Measurements from ENCODE around the gene NAA80.

The NAA80 gene, protein sequence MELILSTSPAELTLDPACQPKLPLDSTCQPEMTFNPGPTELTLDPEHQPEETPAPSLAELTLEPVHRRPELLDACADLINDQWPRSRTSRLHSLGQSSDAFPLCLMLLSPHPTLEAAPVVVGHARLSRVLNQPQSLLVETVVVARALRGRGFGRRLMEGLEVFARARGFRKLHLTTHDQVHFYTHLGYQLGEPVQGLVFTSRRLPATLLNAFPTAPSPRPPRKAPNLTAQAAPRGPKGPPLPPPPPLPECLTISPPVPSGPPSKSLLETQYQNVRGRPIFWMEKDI

GRCh38 chr3:50298836-50299637 lies at the start of gene NAA80, which contains the start of gene HYAL3:
NAA80 (minus strand) TSS chr3:50299405; CDS start chr3:50297463, 1,942 bp downstream.
HYAL3 (minus strand) TSS chr3:50299405; CDS start chr3:50295602, 3,803 bp downstream.
- Histone ChIP-seq H3K36me3 (ENCODE audit: insufficient read depth, low read length) (no peaks in the 10 kb centered on the region), H3K4me3 (ENCODE audit: low read length, poor library complexity, severe bottlenecking) (peak within 1 kb of the TSS; percentile 78), H3K4me2 (ENCODE audit: low read depth, low read length, poor library complexity, severe bottlenecking) (peak within 1 kb of the TSS; percentile 98), H3F3A (ENCODE audit: low read depth) (no peaks in the 10 kb centered on the region), H3K79me2 (ENCODE audit: insufficient read depth, low read length) (peaks cover 19% of the 10 kb centered on the region; the same call in 1 of the 2 replicates), H4K20me1 (ENCODE audit: insufficient read depth, low read length, poor library complexity, severe bottlenecking) (peaks cover 3% of the 10 kb centered on the region), H3K9ac (ENCODE audit: low read depth, low read length, poor library complexity, severe bottlenecking) (peak within 1 kb of the TSS; percentile 82), H3K9me3 (ENCODE audit: insufficient read depth, low read depth, low read length) (no peaks in the 10 kb centered on the region), H3K4me1 (ENCODE audit: insufficient read depth, low read length, poor library complexity, severe bottlenecking) (peaks cover 17% of the 10 kb centered on the region), H2AFZ (ENCODE audit: low read length) (peak within 1 kb of the TSS; percentile 92), H3K27me3 (ENCODE audit: insufficient read depth, low read length, poor library complexity, severe bottlenecking) (no peaks in the 10 kb centered on the region), H3K9me2 (replicated peaks; ENCODE audit: low read depth, low read length) (no peaks in the 10 kb centered on the region)
- TF ChIP-seq EZH2phosphoT487 (IDR thresholded peaks at IDR 0.05; ENCODE audit: borderline replicate concordance) = no peak
- peak; percentile 48 for TF ChIP-seq CTCF (conservative IDR thresholded peaks at IDR 0.05; ENCODE audit: low read length)

DNA sequence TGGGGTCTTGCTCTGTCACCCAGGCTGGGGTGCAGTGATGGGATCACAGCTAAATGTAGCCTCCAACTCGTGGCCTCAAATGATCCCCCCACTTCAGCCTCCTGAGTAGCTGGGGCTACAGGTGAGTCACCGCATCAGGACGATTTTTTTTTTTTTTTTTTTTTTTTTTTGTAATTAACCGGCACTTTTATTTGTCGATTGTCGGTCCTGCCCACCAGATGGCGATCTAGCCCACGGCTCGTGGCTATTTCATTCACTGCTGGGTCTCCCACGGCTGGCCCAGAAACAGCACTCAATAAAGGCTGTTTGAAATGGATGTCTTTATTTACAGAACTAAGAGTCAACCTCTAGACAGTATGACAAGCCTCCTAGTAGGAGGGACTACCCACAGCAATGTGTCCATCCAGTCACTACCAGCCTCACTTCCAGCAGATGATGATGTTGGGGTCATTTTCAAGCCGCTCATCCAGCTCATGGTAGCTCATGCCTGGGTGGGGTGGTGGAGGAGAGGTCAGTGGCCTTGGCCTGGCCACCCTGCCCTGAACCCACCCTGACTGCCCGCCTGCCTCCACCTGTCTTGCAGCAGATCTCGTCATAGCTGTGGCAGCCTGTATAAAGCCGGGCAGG lies 48.1 kb upstream of the NAA80 start:
- no peaks in the 10 kb centered on the region for H3K27me3 ChIP-seq (ENCODE audit: insufficient read depth, low read length, poor library complexity, severe bottlenecking)
- TF ChIP-seq CTCF (conservative IDR thresholded peaks at IDR 0.05; ENCODE audit: low read length) = peak; percentile 67
- no peak for TF ChIP-seq EZH2phosphoT487 (IDR thresholded peaks at IDR 0.05; ENCODE audit: borderline replicate concordance)
- peaks cover 2% of the 10 kb centered on the region; the same call in 1 of the 2 replicates for H3F3A ChIP-seq (ENCODE audit: low read depth)
- H3K4me1 ChIP-seq (ENCODE audit: insufficient read depth, low read length, poor library complexity, severe bottlenecking) = peaks cover 45% of the 10 kb centered on the region
- H3K36me3 ChIP-seq (ENCODE audit: insufficient read depth, low read length) = peaks cover 7% of the 10 kb centered on the region; the same call in 1 of the 2 replicates
- H2AFZ ChIP-seq (ENCODE audit: low read length) = no peak overlapping the region
- no peak overlapping the region for H3K4me3 ChIP-seq (ENCODE audit: low read length, poor library complexity, severe bottlenecking)
- H3K9me2 ChIP-seq (replicated peaks; ENCODE audit: low read depth, low read length) = no peaks in the 10 kb centered on the region
- H4K20me1 ChIP-seq (ENCODE audit: insufficient read depth, low read length, poor library complexity, severe bottlenecking) = peaks cover 5% of the 10 kb centered on the region
- H3K4me2 ChIP-seq (ENCODE audit: low read depth, low read length, poor library complexity, severe bottlenecking) = peak overlapping the region; percentile 20
- peaks cover 41% of the 10 kb centered on the region for H3K79me2 ChIP-seq (ENCODE audit: insufficient read depth, low read length)
- no peaks in the 10 kb centered on the region for H3K9me3 ChIP-seq (ENCODE audit: insufficient read depth, low read depth, low read length)
- H3K9ac ChIP-seq (ENCODE audit: low read depth, low read length, poor library complexity, severe bottlenecking) = no peak overlapping the region

DNA sequence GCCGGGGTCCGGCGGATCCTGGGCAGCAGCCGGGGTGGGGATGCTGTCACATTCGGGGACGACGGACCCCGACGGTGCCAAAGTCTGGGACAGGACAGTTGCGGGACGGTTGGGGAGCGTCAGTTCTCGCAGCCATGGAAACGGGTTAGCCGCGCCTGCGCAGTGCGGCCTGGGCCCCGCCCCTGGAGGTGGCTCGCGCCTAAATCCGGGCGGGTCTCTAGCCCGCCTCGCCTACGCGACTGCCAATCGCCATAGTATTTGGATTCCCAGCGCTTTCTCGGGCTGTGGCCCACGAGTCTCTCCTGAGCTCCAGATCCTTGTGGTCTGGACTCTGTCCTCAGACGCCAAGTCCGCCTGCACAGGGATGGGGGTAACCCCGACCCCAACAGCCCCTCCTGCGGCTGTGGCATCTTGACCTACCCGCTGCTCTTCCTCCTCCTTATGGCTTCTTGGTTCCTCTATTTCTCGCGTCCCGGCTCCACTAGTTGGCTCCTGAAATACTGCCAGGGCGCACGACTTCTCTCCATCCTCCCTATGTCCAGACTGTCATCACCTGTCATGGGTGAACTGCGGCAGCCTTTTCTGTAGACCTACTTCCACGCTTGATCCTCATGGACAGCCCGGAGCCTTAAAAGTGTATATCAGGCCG lies 46.5 kb upstream of the NAA80 start, which contains the start of gene ZMYND10:
ZMYND10 (minus strand) TSS at position 147 of the 649 bp plus-strand sequence. CDS start 153 bp downstream, outside the sequence.
- no peak for TF ChIP-seq CTCF (conservative IDR thresholded peaks at IDR 0.05; ENCODE audit: low read length)
- no peak for TF ChIP-seq EZH2phosphoT487 (IDR thresholded peaks at IDR 0.05; ENCODE audit: borderline replicate concordance)
- Histone ChIP-seq H4K20me1 (ENCODE audit: insufficient read depth, low read length, poor library complexity, severe bottlenecking) (no peaks in the 10 kb centered on the region), H3K79me2 (ENCODE audit: insufficient read depth, low read length) (peaks cover 43% of the 10 kb centered on the region), H3K9me3 (ENCODE audit: insufficient read depth, low read depth, low read length) (no peaks in the 10 kb centered on the region), H3F3A (ENCODE audit: low read depth) (peaks cover 6% of the 10 kb centered on the region; the same call in 1 of the 2 replicates), H2AFZ (ENCODE audit: low read length) (no peak within 1 kb of the TSS), H3K27me3 (ENCODE audit: insufficient read depth, low read length, poor library complexity, severe bottlenecking) (no peaks in the 10 kb centered on the region), H3K4me2 (ENCODE audit: low read depth, low read length, poor library complexity, severe bottlenecking) (no peak within 1 kb of the TSS), H3K36me3 (ENCODE audit: insufficient read depth, low read length) (peaks cover 7% of the 10 kb centered on the region; the same call in 1 of the 2 replicates), H3K9ac (ENCODE audit: low read depth, low read length, poor library complexity, severe bottlenecking) (no peak within 1 kb of the TSS), H3K9me2 (replicated peaks; ENCODE audit: low read depth, low read length) (no peaks in the 10 kb centered on the region), H3K4me1 (ENCODE audit: insufficient read depth, low read length, poor library complexity, severe bottlenecking) (peaks cover 50% of the 10 kb centered on the region), H3K4me3 (ENCODE audit: low read length, poor library complexity, severe bottlenecking) (no peak within 1 kb of the TSS)

All from Loucy (cell line).